Transverse colon (tissue), 4 donors: ENCODE data around the gene GATM. TPM values are rescaled to one million over a fixed set of nuclear protein-coding genes. Genes with fewer than 3 reads are reported as not detected.

Source experiments
- DNase-seq: peaks from one replicate; pipeline ENCODE4 v3.0.0-alpha.2; 2019
- H3K27ac ChIP-seq, 4 donors: fragments of 200-600 bp; sonication (generic); 2 replicates each; pipeline ENCODE4 v1.5.1; 2016 to 2018; ENCODE audit warnings: inconsistent platforms in 4 of 4
- H3K27me3 ChIP-seq: fragments of 200-600 bp; sonication (generic); 2 replicates; pipeline ENCODE4 v1.5.1; 2017; ENCODE audit warnings: inconsistent platforms
- H3K36me3 ChIP-seq, 4 donors: fragments of 200-600 bp; sonication (generic); 2 replicates each; pipeline ENCODE4 v1.5.1; 2017 to 2019; ENCODE audit warnings: inconsistent platforms in 4 of 4
- H3K4me1 ChIP-seq, 4 donors: fragments of 200-600 bp; sonication (generic); 2 replicates each; pipeline ENCODE4 v1.5.1; 2017 to 2020; ENCODE audit warnings: inconsistent platforms in 4 of 4
- H3K4me3 ChIP-seq, 4 donors: fragments of 200-600 bp; sonication (generic); 1 replicate in 1 of 4; 2 replicates in 3 of 4; pipeline versions ENCODE4 v1.5.1 to v1.6.1; 2017 to 2019; ENCODE audit warnings: inconsistent platforms in 4 of 4
- H3K9me3 ChIP-seq, 2 donors: fragments of 200-600 bp; sonication (generic); 2 replicates each; pipeline ENCODE4 v1.5.1; 2017 to 2019; ENCODE audit warnings: inconsistent platforms in 2 of 2
- CTCF ChIP-seq, 5 experiments: fragments of 200-600 bp in 3 of 5; fragments of 450-650 bp in 2 of 5; sonication (generic) in 3 of 5; IDR thresholded peaks; 1 replicate in 2 of 5; 2 replicates in 3 of 5; pipeline ENCODE4 v1.5.1; 2016 to 2017; ENCODE audit warnings: antibody characterized with exemption in 5 of 5, inconsistent platforms in 3 of 5, mild to moderate bottlenecking in 2 of 5, moderate library complexity in 1 of 5
- EP300 ChIP-seq: sonication (generic); formaldehyde crosslinking; IDR thresholded peaks from one replicate; pipeline ENCODE4 v1.6.1; 2017; ENCODE audit warnings: antibody characterized with exemption, low read depth
- POLR2A ChIP-seq: fragments of 450-650 bp; IDR thresholded peaks from one replicate; pipeline ENCODE4 v1.6.1; 2016; ENCODE audit warnings: antibody characterized with exemption, mild to moderate bottlenecking, moderate library complexity
- POLR2AphosphoS5 ChIP-seq, 3 donors: sonication (generic); formaldehyde crosslinking; IDR thresholded peaks; one replicate each; pipeline ENCODE4 v1.6.1; 2016; ENCODE audit warnings: antibody characterized with exemption in 3 of 3
- WGBS, 2 donors: methylation state at CpG; one replicate each; pipeline ENCODE4 v1.1.5; 2018; ENCODE audit warnings: low coverage in 1 of 2; 5-methylcytosine and 5-hydroxymethylcytosine counted together
- in situ Hi-C, 4 donors: fragments of 200-750 bp; cut with MboI; loops; one replicate each; pipeline versions ENCODE4 v1.15.0 to v1.15.1; 2017; ENCODE audit warnings: low sequenced_read_pairs in 3 of 4, low pct_ligation_motif_present in 1 of 4, low pct_unique_long_range_greater_than_20kb in 1 of 4
- intact Hi-C: fragments of 100-400 bp; cut with DNase I; formaldehyde crosslinking; loops from one replicate; pipeline ENCODE4 v1.15.1; 2023; ENCODE audit warnings: low total_unique reads
- total RNA-seq, 4 donors: library from RNA; depleted of rRNA; stranded (reverse); fragments of >200 nt; gene quantifications; one replicate each; pipeline ENCODE4 v1.1.0, GENCODE V29; 2016

Gene GATM
- total RNA-seq, 4 donors from 2014 or later = 15.9 to 96.9 (median 18.6) TPM

- no peak overlapping the region for H3K4me3 ChIP-seq
- no peaks in the 10 kb centered on the region for H3K27me3 ChIP-seq
- in situ Hi-C loops = no loop called here
- no peaks in the 10 kb centered on the region for H3K36me3 ChIP-seq
- no peak for DNase-seq
- no peaks in the 10 kb centered on the region for H3K9me3 ChIP-seq
- intact Hi-C loops = no loop called here
- H3K27ac ChIP-seq = no peak overlapping the region
- WGBS, 2 donors = 60 to 74% methylated on average over 3 of the region's 3 CpGs
- TF ChIP-seq POLR2A (no peak), POLR2AphosphoS5 (IDR thresholded peaks at IDR 0.05) (no peak), EP300 (no peak), CTCF (IDR thresholded peaks at IDR 0.05) (no peak)
- peaks cover 0 to 39% (median 10%) of the 10 kb centered on the region in 4 donors for H3K4me1 ChIP-seq
Measured at GRCh38 chr15:45340429-45340828, 37.9 kb downstream of the GATM start.

DNA sequence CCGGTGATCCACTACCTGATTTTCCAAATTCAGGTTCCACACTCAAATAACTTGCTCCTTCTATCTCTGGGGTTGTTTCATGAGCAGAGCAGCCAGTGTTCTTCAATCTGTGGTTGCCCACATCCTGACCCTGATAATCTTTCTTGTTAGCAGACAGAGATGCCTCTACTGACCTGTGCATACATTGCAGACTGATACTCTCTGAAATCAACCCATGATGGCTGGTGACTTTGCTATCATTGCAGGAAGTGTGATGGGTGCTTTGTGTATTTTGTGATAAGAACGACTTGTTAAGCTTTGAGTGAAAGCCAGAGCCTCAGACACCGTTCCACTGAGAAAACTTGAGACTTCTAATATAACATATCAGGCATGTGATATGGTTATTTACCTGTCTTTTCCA is 39.9 kb downstream of the GATM start:
- H3K4me3 ChIP-seq = no peak overlapping the region
- in situ Hi-C loops = no loop called here
- intact Hi-C loops = no loop called here
- WGBS, 2 donors = 59 to 74% methylated on average over 3 of the region's 3 CpGs
- H3K27ac ChIP-seq = no peak overlapping the region
- no peak for DNase-seq
- no peaks in the 10 kb centered on the region for H3K36me3 ChIP-seq
- H3K27me3 ChIP-seq = no peaks in the 10 kb centered on the region
- H3K9me3 ChIP-seq = no peaks in the 10 kb centered on the region
- TF ChIP-seq EP300 = no peak
- TF ChIP-seq POLR2AphosphoS5 (IDR thresholded peaks at IDR 0.05) = no peak
- no peak for TF ChIP-seq CTCF (IDR thresholded peaks at IDR 0.05)
- no peak for TF ChIP-seq POLR2A
- H3K4me1 ChIP-seq = peaks cover 0 to 40% (median 8%) of the 10 kb centered on the region in 4 donors

GRCh38 chr15:45337224-45337623 is 41.1 kb downstream of the GATM start:
- Histone ChIP-seq H3K36me3 (no peaks in the 10 kb centered on the region), H3K27ac (no peak overlapping the region), H3K9me3 (no peaks in the 10 kb centered on the region), H3K27me3 (no peaks in the 10 kb centered on the region), H3K4me3 (no peak overlapping the region), H3K4me1 (peaks cover 0 to 45% (median 8%) of the 10 kb centered on the region in 4 donors)
- no peak for DNase-seq
- intact Hi-C loops = no loop called here
- WGBS, 2 donors = 43 to 55% methylated on average over 1 of the region's 1 CpG
- TF ChIP-seq EP300 (no peak), CTCF (IDR thresholded peaks at IDR 0.05) (no peak), POLR2AphosphoS5 (IDR thresholded peaks at IDR 0.05) (no peak), POLR2A (no peak)
- in situ Hi-C loops = no loop called here

- Histone ChIP-seq H3K4me1 (peaks cover 0 to 30% (median 6%) of the 10 kb centered on the region in 4 donors), H3K36me3 (no peaks in the 10 kb centered on the region), H3K4me3 (no peak overlapping the region), H3K27me3 (no peaks in the 10 kb centered on the region), H3K27ac (no peak overlapping the region), H3K9me3 (no peaks in the 10 kb centered on the region)
- TF ChIP-seq CTCF (IDR thresholded peaks at IDR 0.05) (no peak), POLR2A (no peak), POLR2AphosphoS5 (IDR thresholded peaks at IDR 0.05) (no peak), EP300 (no peak)
- in situ Hi-C loops = no loop called here
- peak; percentile 34 for DNase-seq
- 28 to 43% methylated on average over 2 to 3 of the region's 3 CpGs for WGBS, 2 donors
- intact Hi-C loops = no loop called here
Measured at GRCh38 chr15:45333550-45333949, 44.8 kb downstream of the GATM start.
